Endothelial cell of umbilical vein (primary cell): ENCODE data around the gene KCNQ2. TPM values are rescaled to one million over a fixed set of nuclear protein-coding genes. Genes with fewer than 3 reads are reported as not detected.

Experiments used
- BruUV-seq: library from RNA; stranded (reverse); fragments of 400-500 nt; replicated peaks from 2 replicates; lab custom pipeline; 2021; lab: Mats Ljungman, UMichigan
- CTCF ChIA-PET: fragments of 300-600, 350-600 bp; sonication (Branson Sonifier 250); formaldehyde crosslinking; loops from one replicate; lab custom pipeline; 2021; ENCODE audit warnings: antibody characterized with exemption, inconsistent platforms; lab: Charles Lee
- POLR2A ChIA-PET: fragments of 300-600, 350-600 bp; sonication (Branson Sonifier 250); formaldehyde crosslinking; loops from one replicate; lab custom pipeline; 2021; ENCODE audit warnings: antibody characterized with exemption, inconsistent platforms; lab: Charles Lee
- DNase-seq: peaks from one replicate; pipeline ENCODE4 v3.0.0-alpha.2; 2011; ENCODE audit warnings: low read depth, low spot score
- FAIRE-seq: peaks from 2 replicates; lab custom pipeline; 2011; peaks lifted over from hg19 to GRCh38; lab: Jason Lieb, UNC
- H2AFZ ChIP-seq: 2 replicates; pipeline ENCODE4 v1.6.0; 2012; ENCODE audit warnings: low read depth, low read length, control low read depth, inconsistent platforms
- H3K27ac ChIP-seq: 2 replicates; pipeline ENCODE4 v1.5.1; 2011; ENCODE audit warnings: low read depth, mild to moderate bottlenecking, control low read depth, low read length, moderate library complexity; ENCODE audit not compliant: insufficient read depth
- H3K27me3 ChIP-seq, 2 experiments: 2 replicates each; pipeline versions ENCODE4 v1.6.0 to v1.6.1; 2011; ENCODE audit warnings: low read length in 2 of 2, mixed read lengths in 1 of 2; ENCODE audit not compliant: control insufficient read depth in 2 of 2, insufficient read depth in 2 of 2
- H3K36me3 ChIP-seq, 2 experiments: 2 replicates in 1 of 2; 3 replicates in 1 of 2; pipeline ENCODE4 v1.5.1; 2011; ENCODE audit warnings: low read length in 2 of 2, mild to moderate bottlenecking in 1 of 2, moderate library complexity in 1 of 2; ENCODE audit not compliant: control insufficient read depth in 2 of 2, insufficient read depth in 2 of 2; ENCODE audit errors: extremely low read depth in 1 of 2
- H3K4me1 ChIP-seq: 3 replicates; pipeline ENCODE4 v1.5.1; 2011; ENCODE audit warnings: mild to moderate bottlenecking, low read length; ENCODE audit not compliant: control insufficient read depth, insufficient read depth; ENCODE audit errors: extremely low read depth
- H3K4me2 ChIP-seq: 2 replicates; pipeline ENCODE4 v1.6.1; 2011; ENCODE audit warnings: low read length, control low read depth, mixed read lengths; ENCODE audit not compliant: insufficient read depth
- H3K4me3 ChIP-seq, 3 experiments: fragments of 200-600 bp in 1 of 3; sonication (generic), shearing (Covaris generic) in 1 of 3; replicated peaks in 1 of 3; 2 replicates each; pipeline ENCODE4 v1.5.1; 2011 to 2016; ENCODE audit warnings: control low read depth in 3 of 3, low read length in 3 of 3, mild to moderate bottlenecking in 2 of 3, inconsistent platforms in 1 of 3, low read depth in 1 of 3, moderate library complexity in 1 of 3; ENCODE audit not compliant: insufficient read depth in 1 of 3
- H3K79me2 ChIP-seq: 2 replicates; pipeline ENCODE4 v1.6.0; 2012; ENCODE audit warnings: low read length, inconsistent platforms; ENCODE audit not compliant: control insufficient read depth, insufficient read depth
- H3K9ac ChIP-seq: replicated peaks from 2 replicates; pipeline ENCODE3; 2011; ENCODE audit warnings: low read length, control low read depth; ENCODE audit not compliant: insufficient read depth; ENCODE audit errors: extremely low read depth
- H3K9me1 ChIP-seq: replicated peaks from 3 replicates; pipeline ENCODE4 v1.6.0; 2011; ENCODE audit warnings: mild to moderate bottlenecking, low read length; ENCODE audit not compliant: control insufficient read depth, insufficient read depth; ENCODE audit errors: extremely low read depth
- H3K9me3 ChIP-seq: replicated peaks from 2 replicates; pipeline ENCODE4 v1.5.1; 2012; ENCODE audit warnings: low read length, inconsistent platforms; ENCODE audit not compliant: control insufficient read depth, insufficient read depth
- H4K20me1 ChIP-seq: replicated peaks from 2 replicates; pipeline ENCODE3; 2011; ENCODE audit warnings: mild to moderate bottlenecking, low read length; ENCODE audit not compliant: control insufficient read depth, insufficient read depth; ENCODE audit errors: extremely low read depth
- EZH2 ChIP-seq: IDR thresholded peaks from 2 replicates; pipeline ENCODE4 v1.6.1; 2012; ENCODE audit warnings: borderline replicate concordance, low read depth, mild to moderate bottlenecking, moderate library complexity, low read length, inconsistent platforms; ENCODE audit not compliant: severe bottlenecking
- FOS ChIP-seq: IDR thresholded peaks from 2 replicates; pipeline ENCODE4 v1.6.1; 2011; ENCODE audit warnings: mild to moderate bottlenecking, low read length, moderate library complexity, borderline replicate concordance; ENCODE audit not compliant: insufficient read depth
- GATA2 ChIP-seq: IDR thresholded peaks from 2 replicates; pipeline ENCODE4 v1.7.0; 2011; ENCODE audit warnings: low read depth, mild to moderate bottlenecking, moderate library complexity, mixed read lengths, low read length; ENCODE audit not compliant: insufficient read length, insufficient read depth
- JUN ChIP-seq: IDR thresholded peaks from 2 replicates; pipeline ENCODE4 v1.6.1; 2011; ENCODE audit warnings: borderline replicate concordance, low read depth; ENCODE audit not compliant: insufficient read length, insufficient read depth
- MYC ChIP-seq: IDR thresholded peaks from one replicate; pipeline ENCODE4 v1.6.1; 2011; ENCODE audit warnings: mild to moderate bottlenecking, low read depth, low read length
- POLR2A ChIP-seq: IDR thresholded peaks from 2 replicates; pipeline ENCODE4 v1.6.1; 2012; ENCODE audit warnings: low read depth, mild to moderate bottlenecking, control low read depth, low read length
- POLR2AphosphoS5 ChIP-seq: IDR thresholded peaks from 2 replicates; pipeline ENCODE4 v1.6.1; 2012; ENCODE audit warnings: low read depth, mild to moderate bottlenecking, control low read depth, low read length, moderate library complexity; ENCODE audit not compliant: insufficient read depth
- dilution Hi-C: fragments of 300-500 bp; cut with MboI; formaldehyde crosslinking; loops from one replicate; pipeline ENCODE4 v1.15.0; 2019; ENCODE audit warnings: low sequenced_read_pairs; ENCODE audit not compliant: extremely low pct_ligation_motif_present
- intact Hi-C: fragments of 100-400 bp; cut with micrococcal nuclease; formaldehyde crosslinking; loops from one replicate; pipeline ENCODE4 v1.10.0; 2022
- polyA plus RNA-seq, 4 experiments: library from polyadenylated mRNA; depleted of rRNA in 3 of 4; stranded (reverse) in 3 of 4; unstranded in 1 of 4; fragments of >200 nt; gene quantifications; 2 replicates each; pipeline versions ENCODE4 v1.2.1 to v1.2.3, GENCODE V29; 2011 to 2012; ENCODE audit warnings: missing spikeins in 1 of 4
- total RNA-seq: library from RNA; stranded (reverse); gene quantifications from 2 replicates; pipeline ENCODE4 v1.2.3, GENCODE V29; 2021
- TF ChIP-seq, protein P1 (sequence below), 2 donors: IDR thresholded peaks; 1 replicate in 1 of 2; 2 replicates in 1 of 2; pipeline ENCODE4 v1.5.1; 2011; ENCODE audit warnings: low read length in 2 of 2, mild to moderate bottlenecking in 2 of 2, moderate library complexity in 2 of 2, control low read depth in 1 of 2, inconsistent platforms in 1 of 2, low read depth in 1 of 2; ENCODE audit not compliant: insufficient read depth in 1 of 2; ENCODE audit errors: extremely low read depth in 1 of 2
- TF ChIP-seq, protein P2 (sequence below): IDR thresholded peaks from 2 replicates; pipeline ENCODE4 v1.6.1; 2011; ENCODE audit not compliant: insufficient read depth, insufficient read length

The KCNQ2 gene
- total and polyA plus RNA-seq, 2 donors (not counting 3 experiments of a cell fraction or from before 2014, with no cell fraction given): not detected

DNA sequence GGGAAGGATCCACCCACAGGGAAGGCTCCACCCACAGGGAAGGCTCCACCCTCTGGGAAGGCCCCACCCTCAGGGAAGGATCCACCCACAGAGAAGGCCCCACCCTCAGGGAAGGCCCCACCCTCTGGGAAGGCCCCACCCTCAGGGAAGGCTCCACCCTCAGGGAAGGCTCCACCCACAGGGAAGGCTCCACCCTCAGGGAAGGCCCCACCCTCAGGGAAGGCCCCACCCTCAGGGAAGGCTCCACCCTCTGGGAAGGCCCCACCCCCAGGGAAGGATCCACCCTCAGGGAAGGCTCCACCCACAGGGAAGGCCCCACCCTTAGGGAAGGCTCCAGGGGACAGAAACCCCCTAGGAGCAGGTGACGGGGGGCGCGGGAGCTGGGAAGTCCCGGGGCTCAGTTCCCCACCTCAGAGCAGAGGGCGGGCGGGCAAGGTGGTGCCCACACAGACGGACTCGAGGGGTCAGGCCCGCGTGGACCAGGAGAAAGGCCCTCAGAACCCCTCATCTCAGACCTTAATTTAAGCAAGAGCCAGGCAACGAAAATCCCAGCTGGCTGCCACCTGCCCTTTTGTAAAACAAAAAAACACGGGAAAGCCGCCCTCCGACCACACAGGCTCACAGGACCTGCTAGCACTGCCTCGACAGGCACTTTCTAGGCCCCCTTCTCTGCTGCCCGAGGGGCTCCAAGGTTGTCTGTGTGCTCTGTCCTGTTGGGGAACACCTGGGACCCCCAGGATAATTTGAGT is 39.7 kb downstream of the KCNQ2 start:
- Histone ChIP-seq H3K4me1 (no peaks in the 10 kb centered on the region), H2AFZ (no peak overlapping the region), H3K9me1 (no peaks in the 10 kb centered on the region), H3K9me3 (no peaks in the 10 kb centered on the region), H3K4me2 (no peak overlapping the region), H3K9ac (no peak overlapping the region), H3K79me2 (no peaks in the 10 kb centered on the region), H4K20me1 (no peaks in the 10 kb centered on the region), H3K4me3 (no peak overlapping the region), H3K36me3 (no peaks in the 10 kb centered on the region), H3K27ac (no peak overlapping the region), H3K27me3 (no peaks in the 10 kb centered on the region)
- POLR2A ChIA-PET: interaction anchor here (0.8 kb wide), 1 partner anchor 242 kb away, joined by 4 read pairs; no protein-coding TSS in a partner anchor
- DNase-seq (no peak), FAIRE-seq (no peak)
- BruUV-seq: no TSS peak
- TF ChIP-seq FOS: no peak
- TF ChIP-seq POLR2AphosphoS5: no peak
- TF ChIP-seq JUN: no peak
- TF ChIP-seq MYC: no peak
- no peak for TF ChIP-seq GATA2
- TF ChIP-seq POLR2A: no peak
- TF ChIP-seq EZH2: no peak
- TF ChIP-seq, protein P1, sequence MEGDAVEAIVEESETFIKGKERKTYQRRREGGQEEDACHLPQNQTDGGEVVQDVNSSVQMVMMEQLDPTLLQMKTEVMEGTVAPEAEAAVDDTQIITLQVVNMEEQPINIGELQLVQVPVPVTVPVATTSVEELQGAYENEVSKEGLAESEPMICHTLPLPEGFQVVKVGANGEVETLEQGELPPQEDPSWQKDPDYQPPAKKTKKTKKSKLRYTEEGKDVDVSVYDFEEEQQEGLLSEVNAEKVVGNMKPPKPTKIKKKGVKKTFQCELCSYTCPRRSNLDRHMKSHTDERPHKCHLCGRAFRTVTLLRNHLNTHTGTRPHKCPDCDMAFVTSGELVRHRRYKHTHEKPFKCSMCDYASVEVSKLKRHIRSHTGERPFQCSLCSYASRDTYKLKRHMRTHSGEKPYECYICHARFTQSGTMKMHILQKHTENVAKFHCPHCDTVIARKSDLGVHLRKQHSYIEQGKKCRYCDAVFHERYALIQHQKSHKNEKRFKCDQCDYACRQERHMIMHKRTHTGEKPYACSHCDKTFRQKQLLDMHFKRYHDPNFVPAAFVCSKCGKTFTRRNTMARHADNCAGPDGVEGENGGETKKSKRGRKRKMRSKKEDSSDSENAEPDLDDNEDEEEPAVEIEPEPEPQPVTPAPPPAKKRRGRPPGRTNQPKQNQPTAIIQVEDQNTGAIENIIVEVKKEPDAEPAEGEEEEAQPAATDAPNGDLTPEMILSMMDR (IDR thresholded peaks at IDR 0.05; ENCODE audit: extremely low read depth in 1 of 2, insufficient read depth in 1 of 2, low read depth in 1 of 2, low read length in 2 of 2): no peak
- TF ChIP-seq, protein P2, sequence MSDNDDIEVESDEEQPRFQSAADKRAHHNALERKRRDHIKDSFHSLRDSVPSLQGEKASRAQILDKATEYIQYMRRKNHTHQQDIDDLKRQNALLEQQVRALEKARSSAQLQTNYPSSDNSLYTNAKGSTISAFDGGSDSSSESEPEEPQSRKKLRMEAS: no peak
- CTCF ChIA-PET: no interaction called here
- intact Hi-C loops (loop anchor here (10.0 kb wide), 1 partner anchor 82 kb away; no protein-coding TSS in a partner anchor), dilution Hi-C loops (no loop called here)
